Superior temporal gyrus (tissue), 1 donor: Measurements from ENCODE around the gene ZNG1A.
"Not testable (repeated sequence)": the region's sequence is repeated elsewhere in the genome, so short reads cannot be mapped to it uniquely, and the experiment has no call there.

ENCODE experiments used
- DNase-seq: peaks from one replicate; pipeline ENCODE4 v3.0.0-alpha.2; 2016; ENCODE audit errors: extremely low spot score

The ZNG1A gene

DNA sequence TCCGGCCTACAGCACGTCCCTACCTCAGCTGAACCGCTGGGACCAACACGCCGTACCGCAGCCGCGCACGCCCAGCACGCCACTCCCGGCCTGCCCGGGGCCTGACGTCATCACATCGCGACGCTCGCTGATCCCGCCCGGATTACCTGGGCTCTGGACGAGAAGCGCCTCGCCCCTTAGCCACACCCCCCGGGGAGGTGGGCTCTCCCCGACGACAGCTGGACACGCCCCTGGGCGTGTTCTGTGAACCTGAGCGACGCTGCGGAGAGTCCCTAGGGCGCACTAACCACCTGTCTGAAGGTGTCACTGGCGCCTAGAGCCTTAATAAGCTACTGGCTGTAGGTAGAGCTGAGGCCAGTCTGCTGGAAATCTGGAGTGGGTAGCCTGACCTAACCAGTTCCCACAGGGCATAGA lies at the start of gene ZNG1A:
ZNG1A (minus strand) TSS at position 87 of the 414 bp plus-strand sequence. CDS start 87 bp downstream, outside the sequence.
- peak; percentile 21 for DNase-seq

DNA sequence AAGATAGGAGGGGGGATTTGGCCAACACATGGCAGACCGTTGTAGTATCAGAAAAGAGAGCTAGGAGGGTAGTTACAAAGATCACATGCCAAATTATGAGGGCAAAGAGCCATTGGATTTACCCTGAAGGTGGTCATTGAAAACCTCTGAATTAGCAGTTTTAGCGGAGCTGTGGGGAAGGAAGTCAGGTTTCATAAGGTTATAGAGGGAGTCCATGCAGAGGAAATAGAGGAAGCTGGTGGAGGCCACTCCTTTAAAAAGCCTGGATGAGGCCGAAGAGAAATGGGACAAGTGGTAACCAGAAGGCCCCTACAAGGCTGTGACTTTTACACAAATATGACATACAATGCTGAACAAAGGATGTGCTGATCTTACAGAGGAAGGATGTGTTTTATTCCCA lies 49.0 kb upstream of the ZNG1A start:
- no peak for DNase-seq

DNA sequence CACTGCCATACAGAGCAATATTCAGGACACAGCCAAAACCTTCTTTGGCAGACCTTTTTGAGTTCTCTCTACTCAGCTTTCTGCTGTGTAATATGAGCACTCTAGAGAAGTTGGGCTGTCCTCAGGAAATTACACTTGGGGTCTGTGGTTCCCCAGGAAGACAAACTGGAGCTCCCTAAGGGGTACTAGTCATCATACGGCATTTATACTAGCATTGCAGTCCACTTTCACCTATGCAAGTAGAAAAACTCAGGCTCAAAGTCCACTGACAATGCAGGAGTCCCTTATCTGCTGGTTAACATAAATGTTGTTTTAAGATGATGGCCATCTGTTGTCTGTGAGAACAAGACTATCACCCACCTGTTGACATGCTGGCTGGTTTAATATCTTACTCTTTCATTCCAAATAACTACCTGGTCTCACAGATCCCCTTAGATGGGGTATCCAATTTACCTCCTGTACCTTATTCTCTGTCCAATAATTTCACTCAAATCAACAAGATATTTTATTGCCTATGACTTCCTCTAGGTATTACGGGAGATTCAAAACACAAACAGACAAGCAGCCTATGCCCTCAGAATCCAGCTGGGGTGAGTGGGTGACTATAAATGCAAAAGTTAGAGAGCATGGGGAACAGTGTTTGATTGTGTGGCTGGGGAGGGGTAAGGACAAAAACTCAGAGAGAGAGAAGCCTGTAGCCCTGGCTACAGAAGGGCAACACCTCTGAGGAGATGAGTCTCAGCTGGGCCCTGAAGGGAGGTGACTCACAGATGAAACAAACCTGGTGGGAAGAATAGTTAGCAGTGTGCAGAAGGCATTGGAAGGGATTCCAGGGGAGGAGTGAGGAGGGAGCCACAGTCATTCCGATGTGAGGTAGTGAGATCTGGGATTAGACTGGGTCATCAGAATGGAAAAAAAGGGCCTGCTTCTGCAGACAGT lies 46.0 kb upstream of the ZNG1A start:
- DNase-seq, result no peak

DNA sequence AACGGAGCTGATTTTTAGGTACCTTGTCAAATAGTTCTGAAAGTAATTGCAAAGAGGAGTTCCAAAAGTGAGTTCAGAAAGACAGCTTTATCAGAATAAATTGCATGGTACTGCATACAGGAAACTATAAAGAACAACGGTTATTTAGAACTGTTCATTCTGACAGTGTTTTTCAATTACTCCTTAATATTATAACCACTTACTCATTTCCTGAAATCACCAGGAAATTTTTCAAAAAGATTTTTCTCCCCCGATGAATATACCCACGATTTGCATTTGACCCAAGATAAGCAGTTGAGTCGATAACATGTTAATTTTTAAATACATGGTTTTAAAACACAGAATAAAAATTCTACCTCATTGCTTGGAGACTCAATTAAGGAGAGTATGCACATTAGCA lies 45.2 kb upstream of the ZNG1A start:
- no peak for DNase-seq

DNA sequence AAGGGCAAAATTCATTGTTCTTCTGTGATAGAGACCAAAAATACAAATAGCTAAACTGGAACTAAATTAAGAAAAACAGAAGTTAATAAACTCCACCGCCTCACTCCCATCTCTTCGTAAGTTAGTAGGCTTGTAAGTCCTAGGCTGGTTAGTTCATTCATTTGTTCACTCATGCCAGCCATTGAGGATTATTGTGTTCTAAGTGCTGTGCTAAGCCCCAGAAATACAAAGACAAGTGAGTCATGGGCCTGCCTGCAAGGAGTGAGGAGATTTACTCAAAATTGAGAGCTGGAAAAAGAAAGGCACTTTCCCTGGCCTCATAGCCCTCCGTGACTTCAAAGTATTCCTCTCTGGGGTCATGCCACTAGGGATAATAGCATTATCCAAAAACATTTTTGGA lies 44.3 kb upstream of the ZNG1A start:
- DNase-seq, result no peak

DNA sequence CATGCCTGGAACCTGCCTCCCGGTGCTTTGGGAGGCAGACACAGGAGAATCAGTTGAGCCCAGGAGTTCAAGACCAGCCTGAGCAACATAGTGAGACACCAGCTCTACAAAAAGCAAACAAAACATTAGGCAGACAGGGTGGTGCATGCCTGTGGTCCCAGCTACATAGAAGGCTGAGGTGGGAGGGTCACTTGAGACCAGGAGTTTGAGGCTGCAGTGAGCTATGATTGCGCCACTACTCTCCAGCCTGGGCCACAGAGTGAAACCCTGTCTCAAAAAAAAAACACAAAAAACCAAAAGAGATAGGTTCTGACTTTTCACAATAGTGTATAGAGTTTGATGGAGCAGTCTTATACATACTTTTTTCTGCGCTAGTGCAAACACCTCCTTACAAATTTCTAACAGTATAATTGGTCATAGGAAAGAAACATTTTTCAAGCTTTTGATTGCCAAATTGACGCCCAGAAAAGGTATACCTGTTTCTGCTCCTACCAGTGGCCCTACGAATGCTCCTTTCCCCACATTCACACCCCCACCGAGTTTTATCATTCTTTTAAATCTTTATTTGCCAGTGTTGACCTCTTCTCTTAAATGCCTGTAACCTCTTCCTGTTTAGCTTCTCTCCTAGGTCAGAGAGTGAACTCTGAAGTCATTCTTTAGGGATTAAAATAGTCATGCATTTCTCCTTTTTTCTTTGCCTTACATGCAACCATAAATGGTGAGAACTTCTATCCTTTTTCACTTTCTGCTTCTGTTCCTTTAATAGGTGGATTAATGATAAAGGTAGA lies 43.3 kb upstream of the ZNG1A start:
- DNase-seq, result no peak

DNA sequence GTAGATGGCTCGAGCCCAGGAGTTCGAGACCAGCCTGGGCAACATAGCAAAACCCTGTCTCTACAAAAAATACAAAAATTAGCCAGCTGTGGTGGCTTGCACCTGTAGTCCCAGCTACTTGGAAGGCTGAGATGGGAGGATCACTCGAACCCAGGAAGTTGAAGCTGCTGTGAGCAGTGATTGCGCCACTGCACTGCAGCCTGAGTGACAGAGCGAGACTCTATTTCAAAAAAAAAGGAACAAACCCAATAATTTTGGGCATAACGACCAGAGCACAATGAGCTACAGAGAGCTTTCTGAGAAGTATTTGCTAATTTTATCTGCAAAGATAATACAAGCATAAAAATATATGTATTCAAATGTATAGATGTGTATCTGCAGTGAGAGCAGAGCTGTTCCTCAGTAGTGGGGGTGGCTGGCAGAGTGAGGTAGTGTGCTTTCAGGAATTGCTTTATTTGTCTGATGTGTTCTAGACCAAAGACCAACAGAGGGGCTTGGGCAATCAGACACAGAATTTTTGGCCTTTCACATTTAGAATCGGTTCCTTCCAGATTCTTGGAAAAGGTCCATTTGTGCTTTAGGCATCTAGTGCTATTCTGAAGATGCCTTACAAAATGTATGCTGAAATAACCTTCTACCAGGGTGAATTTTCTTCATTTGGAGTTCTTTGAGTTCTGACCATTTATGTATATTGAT lies 41.0 kb upstream of the ZNG1A start:
- DNase-seq, result no peak

DNA sequence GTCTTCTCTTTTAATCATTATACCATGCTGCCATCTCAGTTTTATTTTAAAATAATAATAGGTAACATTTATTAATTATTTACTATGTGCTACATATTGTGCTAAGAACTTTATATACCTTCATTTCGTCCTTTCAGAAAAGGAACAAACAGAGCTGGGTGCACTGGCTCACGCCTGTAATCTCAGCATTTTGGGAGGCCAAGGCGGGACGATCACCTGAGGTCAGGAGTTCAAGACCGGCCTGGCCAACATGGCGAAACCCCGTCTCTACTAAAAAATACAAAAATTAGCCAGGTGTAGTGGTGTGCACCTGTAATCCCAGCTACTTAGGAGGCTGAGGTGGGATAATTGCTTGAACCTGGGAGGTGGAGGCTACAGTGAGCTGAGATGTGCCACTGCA lies 40.2 kb upstream of the ZNG1A start:
- DNase-seq, result not testable (repeated sequence)

DNA sequence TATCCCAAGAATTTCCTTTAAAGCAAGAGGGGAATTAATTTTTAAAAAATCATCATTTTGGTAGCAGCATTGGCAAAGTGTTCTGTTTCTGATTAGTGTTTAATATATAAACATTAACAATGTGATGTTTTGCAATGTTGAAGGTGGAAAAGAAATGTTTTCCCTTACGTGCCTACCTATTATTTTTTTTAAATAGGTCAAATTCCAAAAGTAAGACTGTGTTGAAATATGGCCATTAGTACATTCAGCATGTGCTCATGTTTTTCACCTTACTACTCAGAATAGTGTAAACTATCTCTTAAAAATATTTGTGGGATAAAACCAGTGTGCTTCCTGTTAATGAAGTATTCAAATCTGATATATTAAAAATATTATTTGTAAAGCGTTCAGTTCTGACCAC lies 39.1 kb upstream of the ZNG1A start:
- DNase-seq, result no peak

DNA sequence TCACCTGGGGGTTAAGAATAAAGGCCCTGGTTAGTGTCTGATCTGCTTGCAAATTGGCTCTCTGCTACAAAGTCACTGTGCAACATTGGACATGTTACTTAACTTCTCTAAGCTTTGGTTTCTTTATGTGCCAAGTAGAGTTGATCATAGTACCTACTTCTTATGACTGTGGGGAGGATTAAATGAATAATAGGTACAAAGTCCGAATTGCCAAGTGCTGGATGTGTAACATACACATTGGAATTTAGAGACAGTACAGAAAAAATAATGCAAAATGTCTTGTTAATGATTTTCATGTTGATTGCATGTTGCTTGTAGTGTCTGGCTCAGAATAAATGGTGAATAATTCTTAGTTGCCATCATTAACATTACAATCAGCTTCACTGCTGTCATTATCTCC lies 38.0 kb upstream of the ZNG1A start:
- no peak for DNase-seq

DNA sequence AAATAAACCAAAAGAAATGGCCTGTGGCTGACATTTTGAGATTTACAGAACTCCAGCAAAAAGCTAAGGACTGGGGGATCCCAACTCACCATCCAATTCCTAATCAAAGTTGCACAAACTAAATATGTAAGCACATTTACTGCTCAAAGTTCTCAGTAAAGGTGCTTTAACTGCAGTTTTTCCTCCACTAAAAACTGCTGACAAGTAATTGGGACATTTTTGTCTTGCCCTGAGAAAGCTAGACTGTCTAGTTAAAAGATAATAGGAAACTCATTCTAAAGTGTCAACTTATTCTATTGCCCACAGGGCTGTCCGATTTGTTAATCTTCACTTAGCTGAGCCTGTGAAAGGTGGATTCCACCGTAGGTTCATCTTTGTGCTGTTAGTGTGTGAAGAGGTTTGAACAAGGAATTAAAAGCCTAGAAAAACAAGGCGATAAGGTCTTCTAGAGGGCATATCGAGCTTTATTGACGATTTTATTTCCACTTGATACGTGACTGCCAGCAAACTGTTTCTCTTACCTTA lies 36.8 kb upstream of the ZNG1A start:
- peak; percentile 5 for DNase-seq

DNA sequence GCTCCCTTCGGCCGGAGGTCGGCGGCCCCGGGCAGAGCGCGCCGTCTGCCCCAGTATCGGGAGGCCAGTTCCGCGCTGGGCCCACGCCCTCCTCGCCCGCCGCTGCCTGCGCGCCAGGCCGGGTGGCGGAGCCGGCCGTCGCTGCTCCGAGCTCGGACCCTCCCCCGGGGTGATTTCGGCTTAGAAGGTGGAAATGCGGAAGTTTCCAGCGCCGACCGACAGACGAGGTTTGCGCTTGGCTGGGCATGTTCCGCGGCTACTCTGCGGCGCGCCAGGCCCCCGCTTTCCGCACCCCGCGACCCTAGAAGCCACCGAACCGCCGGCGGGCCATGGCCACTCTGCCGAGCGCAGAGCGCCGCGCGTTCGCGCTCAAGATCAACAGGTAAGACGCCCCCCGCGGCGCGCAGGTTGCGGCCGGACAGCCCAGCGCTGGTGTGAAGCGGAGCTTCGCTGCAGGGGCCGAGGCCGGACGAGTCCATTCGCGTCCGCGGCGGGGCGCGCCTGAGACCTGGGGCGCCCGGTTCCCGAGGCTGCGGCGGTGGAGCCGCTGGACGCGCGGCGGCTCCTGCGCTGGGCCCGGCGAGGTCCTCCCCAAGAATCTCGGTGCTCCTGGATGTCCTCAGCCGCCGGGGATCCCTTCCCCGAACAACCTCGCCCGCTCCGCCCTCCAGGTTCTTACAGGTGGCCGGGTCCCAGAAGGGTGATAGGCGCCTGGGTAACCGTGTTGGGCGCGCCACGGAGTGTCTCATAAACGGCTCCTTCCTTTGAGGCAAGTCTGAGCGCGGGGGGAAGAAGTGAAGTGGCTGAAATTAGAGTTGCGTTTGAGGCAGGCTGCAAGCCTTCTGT lies 36.0 kb upstream of the ZNG1A start, which contains the start of gene DOCK8:
DOCK8 (plus strand) TSS at position 218 of the 846 bp plus-strand sequence; CDS start at position 330, 112 bp downstream.
- DNase-seq, result peak; percentile 1

DNA sequence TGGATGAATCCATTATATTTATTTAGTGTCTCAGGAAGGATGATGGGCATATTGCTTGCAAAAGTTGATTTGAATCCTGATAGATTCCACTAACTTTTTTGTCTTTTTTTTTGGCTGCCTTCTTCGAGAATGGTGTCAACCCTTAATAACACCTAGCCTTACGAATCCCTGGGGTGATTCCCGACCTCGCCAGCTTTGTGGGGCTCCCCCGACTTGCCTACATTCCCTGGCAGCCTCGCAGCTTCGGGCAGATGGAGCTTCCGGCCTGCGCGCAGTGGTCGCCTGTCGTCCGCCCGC lies 35.4 kb upstream of the ZNG1A start:
- peak; percentile 4 for DNase-seq

DNA sequence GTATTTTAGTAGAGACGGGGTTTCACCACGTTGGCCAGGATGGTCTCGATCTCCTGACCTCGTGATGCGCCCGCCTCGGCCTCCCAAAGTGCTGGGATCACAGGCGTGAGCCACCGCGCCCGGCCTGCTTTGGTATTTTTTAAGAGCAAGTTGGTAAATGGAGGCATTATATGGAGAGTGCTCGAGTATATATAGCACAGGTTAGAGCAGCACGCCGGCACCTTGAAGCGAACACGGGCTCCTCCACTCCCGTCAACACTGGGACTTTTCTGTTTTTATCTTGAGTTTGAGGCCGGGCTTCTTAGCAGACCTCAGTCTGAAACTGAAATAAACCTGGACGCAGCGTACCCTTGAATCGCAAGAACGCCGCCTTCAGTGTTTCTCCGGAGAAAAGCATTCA lies 35.0 kb upstream of the ZNG1A start:
- DNase-seq, result not testable (repeated sequence)

DNA sequence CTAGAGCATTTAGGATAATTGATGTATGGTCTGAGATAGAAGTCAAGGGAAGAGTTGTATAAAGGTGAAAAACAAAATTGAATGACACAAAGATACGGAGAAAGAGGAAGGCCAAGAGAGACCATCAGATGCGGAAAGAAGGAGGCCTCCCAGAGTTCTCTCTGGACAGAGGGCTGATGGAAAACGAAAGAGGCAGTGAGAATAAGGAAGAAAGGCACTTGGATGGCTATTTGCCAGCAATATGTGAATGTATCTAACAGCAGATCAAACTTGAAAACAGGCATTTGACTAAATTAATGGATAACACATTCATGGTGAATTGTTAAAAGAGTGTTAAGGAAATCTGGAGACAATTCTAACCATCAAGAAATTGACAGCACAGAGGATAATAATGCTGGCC lies 33.4 kb upstream of the ZNG1A start:
- no peak for DNase-seq

DNA sequence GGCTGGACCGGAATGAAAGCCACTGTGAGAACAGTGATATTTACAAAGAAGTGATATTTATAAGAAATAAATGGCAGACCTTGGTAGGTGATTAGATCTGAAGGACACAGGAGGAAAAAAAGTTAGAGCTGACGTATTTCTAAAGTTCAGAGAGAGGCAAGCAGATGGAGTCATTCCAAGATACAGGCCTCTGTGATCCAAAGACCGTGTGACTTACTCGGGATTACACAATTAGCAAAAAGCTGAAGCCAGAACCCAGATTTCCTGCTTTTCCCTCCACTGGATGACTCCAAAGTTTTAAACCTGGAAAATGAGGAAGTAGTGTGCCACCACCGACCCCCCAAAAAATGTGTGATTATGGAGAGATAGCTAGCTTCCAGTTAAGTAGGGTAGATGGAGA lies 32.7 kb upstream of the ZNG1A start:
- DNase-seq, result peak; percentile 6

DNA sequence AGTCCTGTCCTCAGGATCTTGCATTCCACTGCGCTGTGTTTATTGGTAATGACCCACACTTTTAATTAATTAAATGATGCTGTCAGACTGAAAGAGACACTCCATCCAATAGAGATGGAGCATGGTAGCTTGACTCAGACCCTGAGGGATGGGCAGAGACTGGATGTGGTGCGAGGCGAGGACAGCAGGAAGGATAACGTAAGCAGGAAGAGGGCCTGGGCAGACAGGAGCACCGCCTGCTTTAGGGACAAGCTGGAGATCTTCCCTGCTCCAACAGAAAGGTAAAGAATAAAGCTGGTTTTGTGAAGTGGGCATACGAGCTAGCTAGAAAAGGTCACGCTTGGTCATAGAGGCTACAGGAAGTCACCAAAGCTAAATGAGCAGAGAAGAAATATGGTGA lies 32.2 kb upstream of the ZNG1A start:
- no peak for DNase-seq

DNA sequence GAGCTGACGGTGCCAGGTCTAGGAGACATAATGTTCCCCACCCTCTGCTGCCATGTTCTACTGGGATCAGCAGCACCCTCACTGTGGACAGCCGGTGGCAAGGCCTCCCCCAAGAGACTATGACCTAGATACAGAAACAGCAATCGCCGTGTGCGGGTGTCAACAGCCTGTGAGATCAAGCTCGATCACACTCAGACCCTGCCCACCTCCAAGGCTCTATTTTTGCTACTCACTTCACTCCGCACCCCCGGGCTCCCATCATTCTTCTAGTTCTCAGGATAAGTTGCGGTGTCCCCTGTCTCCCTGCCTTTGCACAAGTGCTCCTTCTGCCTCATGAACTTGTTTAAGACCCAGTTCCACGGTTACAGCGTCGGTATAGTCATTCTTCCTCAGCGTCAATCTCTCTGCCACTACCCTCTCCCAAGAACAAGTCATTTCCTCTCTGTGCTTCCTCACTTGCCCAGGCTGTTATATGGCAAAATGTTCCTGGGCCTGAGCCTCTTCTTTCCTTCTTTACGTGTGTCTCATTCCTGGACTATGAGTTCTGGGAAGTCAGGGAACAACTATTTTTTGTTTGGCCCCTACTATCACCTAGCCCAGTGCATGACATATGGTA lies 30.4 kb upstream of the ZNG1A start:
- peak; percentile 5 for DNase-seq

DNA sequence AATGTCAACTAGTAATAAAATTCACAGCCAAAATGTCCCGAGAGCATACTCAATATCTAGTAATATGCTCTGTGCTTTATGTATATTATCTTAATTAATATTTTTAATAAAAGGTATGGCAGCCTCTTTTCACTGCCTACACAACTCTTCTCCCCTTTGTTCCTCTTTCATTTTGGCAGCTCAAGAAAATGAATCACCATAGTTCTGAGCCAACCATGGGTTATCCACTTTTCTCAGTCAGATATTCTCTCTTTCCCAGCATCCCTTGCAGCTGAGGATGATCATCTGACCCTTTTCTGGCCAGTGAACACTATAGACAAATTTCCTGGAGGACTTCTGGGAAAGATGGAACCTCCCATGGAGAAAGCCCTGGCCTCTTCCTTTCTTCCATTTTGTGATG lies 27.6 kb upstream of the ZNG1A start:
- no peak for DNase-seq

DNA sequence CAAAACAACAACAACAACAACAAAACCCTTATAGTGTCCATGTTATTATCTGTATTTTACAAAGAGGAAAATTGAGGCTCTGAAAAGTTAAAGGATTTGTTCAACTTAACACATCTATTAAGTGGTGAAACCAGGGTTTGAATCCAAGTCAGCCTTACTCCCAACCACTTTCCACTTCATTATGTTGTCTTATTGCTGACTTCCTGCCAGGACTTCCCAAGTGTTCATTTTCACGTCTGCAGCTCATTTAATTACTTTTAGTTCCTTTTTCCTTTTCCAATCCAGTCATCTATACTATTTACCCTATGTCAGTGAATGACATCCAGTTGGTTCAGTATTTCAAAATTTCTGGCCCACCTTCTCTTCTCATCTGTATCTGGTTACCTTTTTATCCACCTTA lies 20.7 kb upstream of the ZNG1A start:
- not testable (repeated sequence) for DNase-seq
